NCI-H2029 (cell line): ENCODE data around the gene HHAT.

Experiments
- DNase-seq: peaks from one replicate; lab custom pipeline; 2025; lab: John Stamatoyannopoulos, UW

Gene HHAT

GRCh38 chr1:210685295-210685650, 356.6 kb downstream of the HHAT start:
- no peak for DNase-seq

DNA sequence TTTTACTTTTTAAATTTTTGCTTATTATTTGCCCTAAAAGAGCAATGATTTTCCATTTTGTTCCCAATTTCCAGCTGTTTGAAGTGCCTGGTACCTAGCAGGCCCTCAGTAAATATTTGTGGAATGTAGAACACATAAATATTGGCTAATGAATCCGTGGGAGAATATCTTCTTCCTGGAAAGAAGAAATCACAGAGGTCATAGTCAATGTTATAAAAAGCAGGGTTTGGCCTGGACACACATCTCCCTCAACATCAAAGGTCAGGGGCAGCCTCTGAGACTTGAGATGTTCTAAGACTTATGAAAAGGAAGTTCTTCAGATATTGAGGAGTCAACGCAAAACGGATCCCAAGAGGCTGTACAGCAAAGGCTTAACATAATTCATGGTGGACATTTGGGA, 358.1 kb downstream of the HHAT start:
- no peak for DNase-seq

DNA sequence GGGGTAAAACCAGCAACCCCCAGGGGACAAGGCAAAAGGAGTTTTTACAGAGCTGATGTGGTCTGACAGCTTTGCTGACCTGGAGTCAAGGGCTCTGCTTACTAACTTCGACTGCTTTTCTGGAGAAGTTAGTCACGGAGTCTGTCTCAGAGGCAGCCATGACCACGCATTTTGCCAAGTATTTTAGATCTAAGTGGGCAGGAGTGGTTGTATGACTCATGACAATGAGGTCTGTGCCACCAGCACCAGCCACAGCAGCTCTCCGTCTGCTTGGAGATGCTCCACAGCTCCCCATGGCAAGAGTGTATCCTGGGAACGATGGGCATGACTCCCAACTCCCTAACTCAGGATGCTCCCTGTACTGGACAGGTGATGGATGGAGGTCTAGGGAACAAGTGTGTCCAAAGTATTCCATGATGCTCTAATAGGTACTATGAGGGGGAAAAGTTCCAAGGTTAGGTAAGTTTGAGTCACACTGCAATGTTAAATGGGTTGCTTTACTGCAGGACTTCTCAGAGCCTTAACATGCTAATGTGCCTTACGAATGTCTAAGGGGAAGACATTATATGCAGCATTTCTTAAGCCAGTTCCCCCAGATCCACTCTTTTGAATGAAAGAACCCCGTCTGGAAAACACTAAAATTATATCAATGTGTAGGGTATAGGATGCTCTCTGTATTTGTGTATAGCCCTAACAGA, 359.0 kb downstream of the HHAT start:
- DNase-seq: no peak

DNA sequence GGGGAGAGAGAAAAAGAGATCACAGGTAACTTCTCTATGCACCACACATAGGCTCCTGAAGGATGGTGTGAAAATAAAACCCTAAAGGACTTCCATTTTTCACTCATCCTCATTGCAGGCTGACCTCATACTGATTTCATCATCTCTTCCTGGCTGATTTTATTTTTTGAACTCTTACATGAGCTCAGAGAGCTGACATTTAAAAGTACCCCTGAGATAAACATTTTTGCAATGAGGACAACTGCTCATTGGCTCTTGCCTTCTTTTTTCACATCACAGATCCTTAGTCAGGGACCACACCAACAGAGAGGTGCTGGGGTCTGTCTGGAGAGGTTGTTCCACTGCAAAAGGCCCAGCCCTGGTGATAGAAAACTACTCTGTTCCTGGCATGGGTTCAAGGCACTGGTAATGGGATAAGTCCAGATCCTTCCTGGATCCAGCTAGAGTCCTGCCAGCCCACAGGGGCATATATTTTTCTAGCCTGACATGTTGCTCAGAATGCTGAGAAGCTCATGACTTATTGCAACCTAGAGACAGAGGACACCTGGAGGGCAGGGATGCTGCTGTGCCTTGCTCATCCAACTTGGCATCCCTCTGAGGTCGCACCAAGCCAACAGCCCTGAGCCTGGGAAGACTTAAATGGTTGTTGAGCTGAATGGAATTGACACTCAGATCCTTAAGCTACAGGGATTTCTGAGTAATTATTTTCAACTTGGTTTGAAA, 360.0 kb downstream of the HHAT start:
- DNase-seq: no peak

DNA sequence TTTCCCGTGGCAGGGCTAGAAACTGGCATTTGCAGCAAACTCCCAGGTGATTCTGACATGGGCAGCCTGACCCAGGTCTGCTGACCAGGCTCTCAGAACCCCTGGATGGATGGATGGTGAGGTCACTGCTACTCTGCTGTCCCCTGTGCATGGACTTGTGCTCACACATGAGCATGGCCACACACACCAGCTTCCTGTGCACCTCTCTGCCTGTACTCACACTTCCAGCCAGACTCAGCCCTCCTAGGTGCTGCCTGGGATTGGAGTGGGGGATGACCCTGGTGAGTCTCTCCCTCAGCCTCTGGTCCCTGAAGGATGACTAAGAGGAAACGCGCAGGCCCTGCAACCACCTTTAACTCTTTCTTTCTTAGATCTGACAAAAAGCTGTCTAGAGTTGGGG, 361.1 kb downstream of the HHAT start:
- no peak for DNase-seq

- DNase-seq: no peak
These were observed 361.5 kb downstream of the HHAT start for GRCh38 chr1:210690236-210690635.

DNA sequence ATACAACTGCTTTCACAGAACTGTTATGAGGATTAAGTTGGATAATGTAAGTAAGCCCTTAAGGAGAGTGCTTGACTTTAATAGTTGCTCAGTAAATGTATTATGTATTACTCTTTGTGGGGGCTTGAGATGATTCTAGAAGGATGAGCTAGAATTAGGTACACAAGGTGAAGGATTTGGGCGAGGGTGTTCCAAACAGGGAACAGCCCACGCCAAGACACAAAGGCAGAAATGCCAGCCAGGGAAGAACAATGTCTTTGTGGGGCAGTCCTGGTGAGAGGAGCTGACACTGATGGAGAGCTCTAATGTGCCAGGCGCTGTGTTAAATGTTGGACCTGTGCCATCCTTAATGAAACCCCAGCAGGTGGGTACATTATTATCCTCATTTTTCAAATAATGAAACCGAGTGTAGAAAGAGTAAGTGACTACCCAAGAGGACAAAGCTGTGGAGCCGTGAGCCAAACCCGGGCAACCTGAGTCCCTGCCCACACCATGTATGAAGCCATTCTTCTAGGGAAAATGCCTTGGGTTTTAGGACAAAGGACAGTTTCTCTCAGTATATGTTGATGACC, 362.4 kb downstream of the HHAT start:
- no peak for DNase-seq

DNA sequence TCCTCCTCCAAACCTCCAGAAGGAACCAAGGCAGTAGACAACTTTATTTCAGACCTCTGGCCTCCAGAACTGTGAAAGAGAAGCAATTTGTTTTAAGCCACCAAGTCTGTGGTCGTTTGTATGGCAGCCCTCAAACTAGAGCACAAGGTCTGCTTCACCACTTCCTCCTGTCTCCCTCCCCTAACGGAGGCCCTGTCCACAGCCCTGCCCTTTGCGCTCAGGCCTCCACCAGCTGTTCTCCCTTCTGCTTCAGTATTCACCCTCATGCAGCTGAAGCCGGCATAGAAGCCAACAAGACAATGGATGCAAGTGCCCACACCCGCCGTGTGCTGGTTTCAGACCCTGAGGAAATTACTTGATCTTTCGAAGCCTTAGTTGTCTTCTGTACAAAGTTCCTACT, 364.1 kb downstream of the HHAT start:
- DNase-seq: no peak

DNA sequence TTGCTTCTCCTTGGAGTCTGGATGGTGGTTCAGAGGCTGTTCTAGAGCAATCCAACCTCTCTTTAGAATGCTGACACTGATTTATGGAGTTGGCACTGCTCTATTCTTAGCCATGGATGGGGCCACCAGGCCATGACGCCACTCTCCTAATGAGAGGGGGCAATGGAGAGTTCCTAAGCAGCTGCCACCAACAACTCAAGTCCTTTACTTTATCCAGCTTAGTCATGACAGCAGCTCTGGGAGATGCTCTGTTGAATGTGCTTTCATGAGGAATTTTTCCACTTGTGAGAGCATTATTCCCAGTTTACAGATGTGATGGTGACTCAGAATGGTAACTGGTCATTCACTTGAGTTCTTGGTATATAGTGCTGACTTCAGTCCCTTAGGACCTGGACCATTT, 366.3 kb downstream of the HHAT start:
- no peak for DNase-seq

DNA sequence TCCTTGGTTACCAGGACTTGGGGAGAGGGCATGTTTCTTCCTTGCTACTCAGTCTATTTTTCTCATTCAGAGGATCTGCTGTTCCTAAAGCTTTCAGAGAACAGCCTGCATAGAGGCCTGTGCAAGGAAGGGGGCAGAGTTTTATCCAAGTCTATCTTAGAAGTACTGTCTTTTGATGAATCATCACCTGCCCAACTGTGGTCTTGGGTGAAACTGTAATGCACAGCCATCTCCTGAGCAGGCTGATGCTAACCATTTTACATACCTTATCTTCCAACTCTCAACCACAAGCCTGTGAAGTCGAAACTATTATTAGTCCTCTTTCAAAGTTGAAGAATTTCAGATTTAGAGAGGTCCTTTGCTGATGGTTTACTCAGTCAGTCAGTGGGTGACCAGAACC, 368.0 kb downstream of the HHAT start:
- DNase-seq: no peak

DNA sequence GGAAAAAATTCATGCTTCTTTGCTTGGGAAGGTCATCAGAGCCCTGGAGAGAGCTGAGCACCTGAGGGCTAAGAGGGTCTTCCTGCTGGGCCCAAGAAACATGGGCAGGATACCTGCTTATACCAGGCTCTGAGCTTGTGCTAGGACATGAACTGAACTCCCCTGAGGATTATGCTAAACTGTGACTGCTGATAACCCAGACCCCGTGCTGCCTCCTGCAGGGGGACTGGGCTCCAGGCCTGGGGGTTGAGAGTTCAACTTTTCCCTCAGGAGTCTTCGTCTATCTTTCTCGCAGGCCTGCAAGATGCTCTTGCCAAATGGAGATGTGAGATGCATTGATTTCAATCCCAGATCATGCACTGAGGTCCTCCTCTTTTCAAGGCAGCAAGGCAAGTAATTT, 368.5 kb downstream of the HHAT start:
- no peak for DNase-seq

DNA sequence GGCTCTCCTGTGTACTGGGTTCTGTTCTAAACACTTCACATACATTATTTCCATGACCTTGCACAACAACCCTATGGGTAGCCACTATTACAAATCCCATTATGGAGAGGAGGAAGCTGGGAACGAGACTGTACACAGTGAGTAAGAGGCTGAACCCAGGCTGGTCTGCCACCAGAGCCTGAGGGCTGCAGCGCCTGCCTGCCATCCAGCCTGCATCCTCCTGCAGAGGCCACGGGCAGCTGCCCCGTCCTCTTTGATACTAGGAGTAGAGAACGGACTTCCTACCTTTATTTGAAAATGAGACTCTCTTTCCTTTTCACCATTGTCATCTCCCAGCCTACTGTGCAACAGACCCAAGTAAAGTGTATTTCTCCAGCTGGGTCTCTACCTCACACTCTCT, 370.0 kb downstream of the HHAT start:
- DNase-seq: no peak

DNA sequence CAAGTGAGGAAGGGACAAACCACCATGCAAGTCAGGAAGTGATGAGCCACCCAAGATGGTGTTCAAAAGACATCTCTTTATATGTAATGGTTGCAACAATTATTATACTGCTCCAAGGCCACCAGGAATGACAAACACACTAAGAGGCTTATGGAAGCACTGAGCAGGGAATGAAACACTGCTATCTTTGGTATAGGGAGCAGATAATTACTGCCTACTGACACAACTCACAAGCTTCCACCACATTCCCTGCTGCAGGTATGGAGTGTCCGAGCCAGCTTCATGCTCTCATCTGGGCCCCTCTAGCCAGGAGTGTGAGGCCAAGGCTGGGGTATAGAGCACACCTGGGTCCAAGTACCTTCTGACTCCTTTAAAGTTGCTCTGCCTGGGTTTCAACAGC, 371.4 kb downstream of the HHAT start:
- no peak for DNase-seq

DNA sequence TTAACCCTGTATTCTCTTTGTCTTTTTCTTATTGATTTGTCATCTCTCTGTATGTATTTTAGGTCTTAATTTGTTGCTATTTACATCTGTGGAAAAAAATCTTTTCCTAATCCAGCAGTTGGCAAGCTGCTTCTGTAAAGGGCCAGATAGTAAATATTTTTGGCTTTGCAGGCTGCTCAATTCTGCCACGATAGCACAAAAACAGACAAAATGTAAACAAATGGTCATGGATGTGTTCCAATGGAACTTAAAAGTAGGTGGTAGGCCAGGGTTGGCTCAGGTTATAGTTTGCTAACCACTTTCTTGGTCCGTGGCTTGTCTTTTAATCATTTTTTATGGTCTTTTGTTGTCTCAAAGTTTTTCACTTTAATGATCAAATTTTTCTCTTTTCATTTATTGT, 371.8 kb downstream of the HHAT start:
- DNase-seq: peak; percentile 40

DNA sequence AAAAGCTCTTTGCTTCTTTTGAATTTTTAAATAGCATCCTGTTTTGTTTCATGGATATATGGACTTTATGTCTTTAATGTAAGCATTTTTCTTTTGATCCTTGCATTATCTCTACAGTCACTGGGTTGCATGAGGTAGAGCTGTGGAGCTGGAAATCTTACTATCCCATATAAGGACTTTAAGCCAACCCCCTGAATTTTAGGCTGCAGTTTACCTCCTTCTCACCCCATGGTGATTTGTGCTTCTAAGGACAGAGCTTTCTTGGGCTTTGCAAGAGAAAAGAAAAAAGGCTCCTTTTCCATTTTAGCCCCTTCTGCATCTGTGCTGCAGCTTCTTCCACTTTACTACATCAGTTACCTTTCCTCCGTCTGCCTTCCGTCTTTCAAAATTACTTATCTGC, 373.8 kb downstream of the HHAT start:
- no peak for DNase-seq

DNA sequence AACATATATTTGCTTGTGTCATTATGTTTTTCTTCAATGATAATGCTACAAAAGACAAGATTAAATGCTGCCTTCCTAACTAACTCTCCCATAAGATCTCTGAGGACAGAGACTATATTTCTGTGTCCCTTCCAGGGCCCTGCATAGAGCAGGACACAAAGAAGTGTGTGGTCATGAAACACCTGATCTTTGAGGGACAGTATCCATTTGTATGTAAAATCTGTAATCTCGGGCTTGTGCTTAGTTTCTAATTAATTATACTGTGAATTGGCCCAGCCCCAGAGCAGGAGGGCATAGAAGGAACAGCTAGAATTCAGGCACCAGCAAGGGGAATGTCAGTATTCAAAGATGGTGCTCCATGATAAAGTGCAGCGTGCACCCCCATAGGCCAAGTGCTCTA, 374.9 kb downstream of the HHAT start:
- DNase-seq: no peak

- DNase-seq: no peak
These were observed 376.4 kb downstream of the HHAT start for GRCh38 chr1:210705086-210705485.

- DNase-seq: no peak
These were observed 377.5 kb downstream of the HHAT start for GRCh38 chr1:210706246-210706645.

- DNase-seq: no peak
These were observed 378.9 kb downstream of the HHAT start for GRCh38 chr1:210707300-210708240.

- no peak for DNase-seq
These were observed 381.0 kb downstream of the HHAT start for GRCh38 chr1:210709701-210710100.

GRCh38 chr1:210711825-210712612, 383.3 kb downstream of the HHAT start:
- peak; percentile 21 for DNase-seq

DNA sequence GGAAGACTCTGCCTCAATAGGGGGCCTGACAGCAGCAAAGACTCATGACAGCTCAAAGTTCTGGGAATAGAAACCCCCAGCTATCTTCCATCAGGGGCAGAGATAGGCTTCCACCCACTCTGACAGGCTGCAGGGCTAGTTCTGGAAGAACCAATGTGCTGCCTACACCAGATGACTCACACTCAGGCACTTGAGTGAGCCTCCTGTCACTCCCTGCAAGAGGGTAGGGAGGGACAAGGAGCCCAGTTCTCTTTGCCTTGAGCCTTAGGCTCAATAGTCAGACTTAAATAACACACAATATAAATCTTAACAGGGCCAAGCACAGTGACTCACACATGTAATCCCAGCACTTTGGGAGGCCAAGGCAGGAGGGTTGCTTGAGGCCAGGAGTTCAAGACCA, 386.4 kb downstream of the HHAT start:
- no peak for DNase-seq
